GM12875 (cell line): ENCODE results near the gene TNFSF10.

Source experiments
- H3K4me3 ChIP-seq: one replicate; pipeline ENCODE4 v1.5.1; 2011; ENCODE audit warnings: low read depth, low read length, control low read depth
- CTCF ChIP-seq: IDR thresholded peaks from 2 replicates; pipeline ENCODE4 v1.5.1; 2011; ENCODE audit warnings: low read depth, mild to moderate bottlenecking, control low read depth, inconsistent platforms, low read length, moderate library complexity, borderline replicate concordance; ENCODE audit not compliant: insufficient read depth

Gene TNFSF10

GRCh38 chr3:172467170-172467824 is 55.9 kb downstream of the TNFSF10 start:
- H3K4me3 ChIP-seq = no peak overlapping the region
- TF ChIP-seq CTCF = no peak

GRCh38 chr3:172466553-172467130 is 56.6 kb downstream of the TNFSF10 start:
- TF ChIP-seq CTCF = no peak

GRCh38 chr3:172465281-172465680 is 57.9 kb downstream of the TNFSF10 start:
- no peak overlapping the region for H3K4me3 ChIP-seq
- TF ChIP-seq CTCF = no peak

More at GRCh38 chr3:172466553-172467130, 56.6 kb downstream of the TNFSF10 start:
- H3K4me3 ChIP-seq = no peak overlapping the region

GRCh38 chr3:172464306-172464705 is 58.9 kb downstream of the TNFSF10 start:
- TF ChIP-seq CTCF = no peak

GRCh38 chr3:172461530-172462138 is 61.6 kb downstream of the TNFSF10 start:
- peak; percentile 82 for TF ChIP-seq CTCF
- no peak overlapping the region for H3K4me3 ChIP-seq

More at GRCh38 chr3:172464306-172464705, 58.9 kb downstream of the TNFSF10 start:
- H3K4me3 ChIP-seq = no peak overlapping the region

GRCh38 chr3:172456404-172456803 is 66.8 kb downstream of the TNFSF10 start:
- TF ChIP-seq CTCF = no peak
- no peak overlapping the region for H3K4me3 ChIP-seq
